ENCODE data around the gene DDX31.
"Not testable (repeated sequence)": the region's sequence is repeated elsewhere in the genome, so short reads cannot be mapped to it uniquely, and the experiment has no call there.

Gene DDX31

DNA sequence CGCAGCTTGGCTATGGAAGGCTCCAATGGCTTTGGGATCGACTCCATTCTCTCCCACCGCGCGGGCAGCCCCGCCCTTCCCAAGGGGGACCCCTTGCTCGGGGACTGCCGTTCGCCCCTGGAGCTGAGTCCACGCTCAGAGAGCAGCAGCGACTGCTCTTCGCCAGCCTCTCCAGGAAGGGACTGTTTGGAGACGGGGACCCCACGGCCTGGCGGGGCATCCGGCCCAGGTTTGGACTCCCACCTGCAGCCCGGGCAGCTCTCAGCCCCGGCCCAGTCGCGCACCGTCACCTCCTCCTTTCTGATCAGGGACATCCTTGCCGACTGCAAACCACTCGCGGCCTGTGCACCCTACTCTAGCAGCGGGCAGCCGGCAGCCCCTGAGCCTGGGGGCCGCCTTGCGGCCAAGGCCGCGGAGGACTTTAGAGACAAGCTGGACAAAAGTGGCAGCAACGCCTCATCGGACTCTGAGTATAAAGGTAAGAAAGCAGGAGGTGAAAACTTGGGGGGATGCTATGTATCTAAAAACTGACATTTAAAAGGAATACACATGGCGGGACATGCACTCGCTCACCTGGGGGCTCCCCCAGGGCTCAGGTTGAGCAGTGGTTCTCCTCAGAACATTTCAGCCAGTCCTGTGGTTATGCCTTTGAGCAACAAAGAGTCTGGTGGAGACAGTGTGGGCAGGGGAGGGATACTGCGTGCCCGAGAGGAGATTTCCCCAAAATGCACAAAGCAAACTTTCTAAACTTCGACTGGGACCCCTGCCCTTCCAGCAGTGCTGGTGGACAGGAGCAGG, 86.8 kb downstream of the DDX31 start:
- no peak for DNase-seq (ENCODE audit: low read depth in 1 of 2, low spot score in 1 of 2)

DNA sequence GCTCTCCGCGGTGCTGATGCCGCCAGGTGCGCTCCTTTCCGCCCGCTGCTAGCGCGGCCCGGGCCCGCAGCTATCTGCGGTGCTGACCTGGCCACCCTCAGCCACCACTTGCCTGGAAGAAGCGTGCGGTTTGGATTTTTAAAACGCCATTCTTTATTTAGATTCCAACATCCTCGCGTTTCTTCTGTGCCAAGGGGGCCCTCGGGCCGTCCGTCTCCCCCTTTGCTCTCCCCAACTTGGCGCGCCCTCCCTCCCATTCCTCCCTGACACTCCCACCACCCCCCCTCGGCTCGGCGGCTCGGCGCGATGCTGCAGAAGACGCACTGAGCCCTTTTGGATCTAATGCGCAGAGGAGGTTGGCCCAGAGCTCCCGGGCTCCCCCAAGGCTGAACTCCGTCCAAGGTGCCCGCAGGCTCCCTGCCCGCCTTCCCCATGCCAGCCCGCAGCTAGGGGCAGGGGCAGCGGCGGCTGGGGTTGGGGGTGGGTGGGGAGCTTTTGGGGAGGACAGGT, 87.5 kb downstream of the DDX31 start, which contains the start of gene BARHL1:
BARHL1 (plus strand) TSS at position 331 of the 510 bp plus-strand sequence. CDS start 192 bp downstream, outside the sequence.
- no peak for DNase-seq (ENCODE audit: low read depth in 1 of 2, low spot score in 1 of 2)

DNA sequence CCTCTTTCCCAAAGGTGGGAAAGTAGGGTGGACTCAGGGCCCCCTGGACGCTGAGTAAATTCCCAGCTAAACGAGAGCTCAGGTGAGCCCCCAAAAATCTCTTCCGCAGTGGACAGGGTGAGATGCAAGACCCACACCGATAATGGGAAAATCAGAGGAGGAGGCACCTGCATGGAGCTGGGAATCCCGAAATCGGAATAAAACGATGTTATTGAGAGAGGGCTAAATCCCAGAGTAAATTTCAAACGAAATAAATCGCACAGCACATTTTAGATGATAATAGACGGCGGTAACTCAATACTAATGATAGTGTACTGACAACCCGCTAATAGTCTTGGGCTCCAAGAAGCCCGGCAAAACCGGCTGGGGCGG, 90.4 kb downstream of the DDX31 start:
- DNase-seq (ENCODE audit: low read depth in 1 of 2, low spot score in 1 of 2), result no peak

DNA sequence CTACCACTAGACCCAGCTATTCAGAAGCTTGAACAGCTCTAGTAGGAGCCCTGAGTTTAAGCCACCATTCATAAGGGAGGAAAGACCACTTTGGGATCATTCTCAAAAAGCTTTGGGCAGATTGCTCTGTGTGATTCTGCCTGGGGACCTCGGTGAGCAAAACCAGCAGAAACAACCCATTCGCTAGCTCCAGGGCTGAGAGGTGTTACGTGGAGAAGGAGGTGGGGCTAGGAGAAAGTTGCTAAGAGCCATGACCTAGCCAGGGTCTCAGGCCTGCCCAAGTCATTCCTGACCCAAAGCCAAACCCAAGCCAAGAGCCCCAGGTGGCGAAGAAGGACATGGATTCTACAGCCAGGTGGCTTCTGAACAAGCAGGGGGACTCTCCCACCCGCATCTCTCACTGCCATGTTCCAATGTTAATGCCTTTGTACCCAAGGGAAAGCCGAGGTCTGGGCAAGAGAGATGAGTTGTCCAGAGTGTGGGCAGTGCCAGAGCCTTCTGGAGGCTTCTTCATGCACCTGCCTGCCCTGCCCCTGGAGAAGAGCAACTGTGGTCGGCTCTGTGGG, 91.3 kb downstream of the DDX31 start:
- no peak for DNase-seq (ENCODE audit: low read depth in 1 of 2, low spot score in 1 of 2)

DNA sequence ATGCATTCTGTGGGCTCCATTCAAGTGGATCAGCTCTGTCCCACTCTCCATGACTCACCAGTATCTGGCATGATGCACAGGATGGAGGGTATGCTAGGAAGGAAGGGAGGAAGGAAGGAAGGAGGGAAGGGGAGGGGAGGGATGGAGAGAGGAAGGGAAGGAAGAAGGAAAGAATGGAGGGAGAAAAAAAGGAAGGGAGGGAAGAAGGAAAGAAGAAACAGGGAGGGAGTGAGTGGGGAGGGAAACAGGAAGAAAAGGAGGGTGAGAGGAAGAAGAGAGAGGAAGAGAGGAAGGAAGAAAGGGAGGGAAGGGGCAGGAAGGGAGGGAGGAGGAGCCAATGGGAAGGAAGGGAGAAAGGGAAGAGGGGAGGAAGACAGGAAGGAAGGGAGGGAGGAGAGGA, 92.7 kb downstream of the DDX31 start:
- no peak for DNase-seq (ENCODE audit: low read depth in 1 of 2, low spot score in 1 of 2)

DNA sequence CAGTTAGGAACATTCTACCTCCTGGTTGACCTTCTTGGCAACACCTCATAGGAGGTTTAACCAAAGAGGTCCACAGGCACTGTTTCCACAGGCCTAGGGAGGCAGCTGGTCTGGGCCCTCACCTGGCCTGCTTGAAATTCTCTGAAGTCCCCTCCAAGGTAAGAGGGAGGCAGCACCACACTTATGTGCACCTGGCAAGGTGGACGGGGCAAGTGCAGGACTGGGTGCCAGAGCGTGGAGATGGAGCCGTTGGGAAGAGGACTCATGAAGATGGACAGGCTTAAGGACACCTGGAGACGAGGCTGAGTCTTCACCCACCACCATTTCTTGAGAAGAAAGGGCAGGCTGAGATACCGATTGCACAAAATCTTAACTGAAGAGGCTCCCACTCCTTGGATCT, 94.0 kb downstream of the DDX31 start:
- DNase-seq (ENCODE audit: low read depth in 1 of 2, low spot score in 1 of 2), result no peak

DNA sequence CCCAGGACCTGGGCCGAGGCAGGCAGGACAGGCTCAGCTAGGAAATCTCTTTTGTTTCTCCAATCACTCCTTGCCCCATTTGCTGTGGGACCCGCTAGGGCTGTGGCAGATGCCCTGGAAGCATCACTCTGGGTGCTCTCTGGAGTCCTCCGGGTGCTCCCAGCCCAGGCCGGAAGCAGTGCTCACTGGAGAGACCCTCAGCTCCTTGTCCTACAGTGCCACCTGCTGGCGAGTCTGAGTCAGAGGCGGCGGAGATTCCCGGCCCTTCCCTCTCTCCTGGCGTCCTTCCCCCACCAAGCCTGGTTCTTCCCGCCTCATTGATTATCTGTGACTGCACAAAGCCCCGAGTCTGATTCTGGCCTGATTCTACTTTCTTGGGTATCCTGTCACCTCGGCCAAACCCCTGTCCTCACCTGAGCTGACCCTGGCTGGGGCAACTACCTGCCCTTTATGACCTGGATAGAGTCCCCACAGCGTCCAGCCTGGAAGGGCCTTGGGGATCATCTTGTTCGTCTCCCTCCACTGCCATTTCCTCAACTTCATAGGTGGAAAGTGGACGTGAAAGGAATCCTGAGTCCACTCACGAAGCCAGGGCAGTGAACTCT, 94.7 kb downstream of the DDX31 start:
- peak in 1 of 2 donors; percentile 15 for DNase-seq (ENCODE audit: low read depth in 1 of 2, low spot score in 1 of 2)

DNA sequence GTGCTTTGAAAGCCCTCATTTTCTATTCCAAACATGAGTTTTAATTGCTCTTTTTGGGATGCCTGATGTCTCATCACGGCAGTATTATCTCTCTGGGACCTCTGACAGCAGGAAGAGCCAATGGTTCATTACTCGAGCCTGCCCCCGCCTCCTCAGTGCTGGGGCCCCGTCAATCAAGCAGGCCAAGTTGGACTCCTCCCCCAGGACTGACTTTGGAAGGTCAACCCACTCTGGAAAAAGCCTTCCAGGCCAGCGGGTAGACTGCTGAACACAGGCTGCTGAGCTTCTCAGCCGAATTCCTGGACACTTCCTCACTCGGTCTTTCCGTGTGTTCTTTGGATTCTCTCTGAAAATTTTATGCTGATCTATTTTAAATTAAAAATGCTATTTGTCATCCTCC, 96.9 kb downstream of the DDX31 start:
- no peak for DNase-seq (ENCODE audit: low read depth in 1 of 2, low spot score in 1 of 2)

DNA sequence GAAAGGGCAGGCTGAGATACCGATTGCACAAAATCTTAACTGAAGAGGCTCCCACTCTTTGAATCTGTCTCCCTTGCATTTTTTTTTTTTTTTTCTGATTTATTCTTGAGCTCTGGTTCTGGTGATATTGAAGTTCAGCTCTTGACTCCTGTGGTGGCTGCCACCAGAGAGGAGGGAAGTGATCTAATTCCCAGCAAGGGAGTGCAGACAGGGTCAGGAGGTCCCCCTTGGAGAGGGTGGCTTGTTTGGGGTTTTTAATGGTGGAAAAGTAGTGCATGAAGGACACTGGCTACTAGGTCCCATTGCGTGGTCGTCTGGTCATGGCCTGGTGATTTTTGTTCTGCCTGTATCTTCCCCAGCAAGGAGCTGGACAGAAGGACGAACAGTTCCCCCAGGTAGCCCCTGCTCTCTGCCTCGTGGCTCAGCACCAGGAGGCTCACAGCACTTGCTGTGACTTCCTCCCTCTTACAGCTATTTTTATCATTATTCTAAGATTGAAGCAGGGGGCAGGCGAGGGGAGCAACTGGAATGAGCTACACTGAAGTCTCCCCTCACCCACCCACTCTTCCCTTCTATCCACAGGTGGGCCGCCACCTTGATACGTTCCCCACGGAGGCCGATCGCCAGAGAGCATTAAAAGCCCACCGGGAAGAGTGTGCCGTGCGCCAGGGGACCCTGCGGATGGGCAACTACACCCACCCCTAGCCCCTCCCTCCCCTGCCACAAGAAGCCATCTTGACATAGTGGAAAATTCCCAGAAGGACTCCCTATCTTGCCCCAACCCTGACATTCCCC, 97.8 kb downstream of the DDX31 start:
- no peak for DNase-seq (ENCODE audit: low read depth in 1 of 2, low spot score in 1 of 2)

DNA sequence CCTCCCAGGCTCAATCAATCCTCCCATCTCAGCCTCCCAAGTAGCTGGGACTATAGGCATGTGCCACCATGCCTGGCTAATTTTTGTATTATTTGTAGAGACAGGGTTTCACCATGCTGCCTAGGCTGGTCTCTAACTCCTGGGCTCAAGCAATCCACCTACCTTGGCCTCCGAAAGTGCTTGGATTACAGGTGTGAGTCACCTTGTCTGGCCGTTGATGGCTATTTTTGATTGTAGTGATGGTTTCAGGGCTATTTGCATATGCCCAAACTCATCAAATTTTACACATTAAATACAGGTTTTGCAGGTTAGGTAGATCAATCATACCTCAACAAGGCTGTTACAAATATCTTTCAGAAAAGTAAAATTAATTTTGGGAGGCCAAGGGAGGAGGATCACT, 101.0 kb downstream of the DDX31 start:
- DNase-seq (ENCODE audit: low read depth in 1 of 2, low spot score in 1 of 2), result not testable (repeated sequence)

DNA sequence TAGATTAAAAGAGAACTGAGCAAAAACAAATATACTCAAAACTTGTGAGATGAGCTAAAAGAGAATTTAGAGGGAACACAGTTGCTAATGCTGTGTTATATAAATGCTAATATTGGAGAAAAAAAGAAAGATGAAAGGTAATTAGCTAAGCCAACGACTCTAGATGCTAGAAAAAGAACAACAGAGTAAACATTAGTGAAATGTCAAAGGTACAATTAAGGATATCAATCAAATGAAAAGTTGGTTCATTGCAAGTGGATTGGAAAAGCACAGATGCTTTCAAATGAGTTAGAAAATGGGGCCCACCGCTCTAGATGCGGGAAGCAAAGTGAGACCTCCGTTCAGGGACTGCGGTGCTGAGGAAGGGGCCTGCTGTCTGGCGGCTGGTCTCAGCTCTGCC, 105.3 kb downstream of the DDX31 start:
- DNase-seq (ENCODE audit: low read depth in 1 of 2, low spot score in 1 of 2), result no peak

DNA sequence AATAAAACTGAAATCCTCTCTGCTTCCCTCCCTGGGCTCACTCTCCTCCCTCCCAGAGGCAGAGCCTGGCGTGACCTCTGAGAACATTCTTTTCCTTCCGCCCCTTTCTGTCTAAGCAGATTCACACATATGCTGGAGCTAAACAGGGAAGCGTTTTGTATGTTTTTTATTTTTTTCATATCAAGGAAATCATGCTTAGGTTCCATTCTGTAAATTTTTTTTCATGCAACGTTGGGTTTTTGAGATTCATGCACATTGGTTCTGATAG, 107.5 kb downstream of the DDX31 start:
- no peak for DNase-seq (ENCODE audit: low read depth in 1 of 2, low spot score in 1 of 2)

DNA sequence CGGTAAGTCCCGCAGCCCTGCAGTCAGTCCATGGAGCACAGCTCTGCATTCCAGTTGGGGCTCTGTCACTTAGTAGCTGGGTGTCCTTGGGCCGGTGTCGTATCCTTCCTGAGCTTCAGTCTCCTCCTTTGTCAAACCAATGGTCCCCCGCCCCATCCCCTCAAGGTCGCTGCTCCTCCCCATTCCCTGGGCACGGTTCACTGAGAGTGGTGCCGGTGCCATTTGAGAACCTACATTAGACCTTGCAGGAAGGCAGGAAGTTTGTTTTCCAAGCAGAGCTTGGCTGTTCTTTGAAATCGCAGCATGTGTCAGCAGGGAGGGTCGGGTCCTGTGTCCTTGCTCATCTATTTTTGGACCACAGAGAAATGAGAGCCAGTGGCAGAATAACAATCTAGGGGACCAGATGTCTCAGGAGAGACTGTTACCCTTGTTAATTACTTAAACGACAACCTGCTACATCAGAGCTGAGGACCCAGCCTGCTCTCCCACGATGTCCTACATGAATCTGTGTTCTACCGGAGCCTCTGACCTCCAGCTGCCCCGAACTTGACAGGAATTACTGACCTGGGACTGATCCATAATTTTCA, 109.1 kb downstream of the DDX31 start:
- DNase-seq (ENCODE audit: low read depth in 1 of 2, low spot score in 1 of 2), result no peak

DNA sequence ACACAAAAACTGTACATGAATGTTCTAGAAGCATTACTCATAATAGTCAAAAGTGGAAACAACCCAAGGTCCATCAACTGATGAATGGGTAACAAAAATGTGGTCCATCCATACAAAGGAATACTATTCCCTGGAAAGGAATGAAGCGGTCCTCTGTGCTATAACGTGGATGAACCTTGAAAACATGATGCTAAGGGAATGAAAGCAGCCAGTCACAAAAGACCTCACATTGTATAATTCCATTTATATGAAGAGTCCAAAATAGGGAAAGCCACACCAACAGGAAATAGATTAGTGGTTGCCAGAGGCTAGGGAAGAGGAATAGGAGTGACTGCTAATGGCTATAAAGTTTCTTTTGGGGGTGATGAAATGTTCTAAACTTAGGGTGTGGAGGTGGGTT, 110.1 kb downstream of the DDX31 start:
- DNase-seq (ENCODE audit: low read depth in 1 of 2, low spot score in 1 of 2), result no peak

DNA sequence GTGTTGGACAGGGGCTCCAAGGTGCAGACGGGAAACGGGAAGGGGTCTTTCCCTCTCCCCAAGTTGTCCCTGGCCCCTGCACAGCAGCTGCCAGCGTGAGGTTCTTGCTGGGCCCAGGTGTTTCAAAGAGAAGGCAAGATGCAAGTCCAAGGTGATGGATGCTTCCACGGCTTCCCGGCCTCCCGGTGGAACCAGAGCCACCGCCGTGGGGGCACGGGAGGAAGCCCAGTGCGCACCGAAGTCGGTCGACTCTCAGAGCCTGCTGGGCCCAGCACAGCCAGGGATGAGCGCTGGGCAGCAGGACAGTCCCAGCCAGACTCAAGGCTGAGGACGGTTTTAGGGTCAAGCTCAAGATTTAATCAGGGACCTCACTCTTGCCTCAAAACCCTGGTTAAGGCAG, 112.6 kb downstream of the DDX31 start:
- no peak for DNase-seq (ENCODE audit: low read depth in 1 of 2, low spot score in 1 of 2)

DNA sequence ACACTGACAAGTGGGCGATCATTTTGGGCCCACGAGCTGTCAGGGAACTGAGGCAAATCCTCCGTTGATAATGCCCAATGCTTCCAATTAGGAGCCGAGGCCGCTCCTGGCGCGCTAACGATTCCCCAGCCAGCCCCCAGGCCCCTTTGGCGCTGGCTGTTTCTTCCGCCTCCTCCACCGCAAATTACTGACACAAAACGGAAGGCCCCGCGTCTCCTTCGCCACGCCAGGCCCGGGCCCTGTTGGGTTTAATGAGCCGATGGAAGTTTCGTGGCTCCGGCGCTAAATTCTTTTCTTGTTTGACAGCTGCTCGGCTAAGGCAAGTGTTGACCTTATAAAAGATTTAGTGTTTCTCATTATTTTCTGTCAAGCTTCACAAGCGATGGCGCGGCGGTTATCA, 113.1 kb downstream of the DDX31 start:
- DNase-seq (ENCODE audit: low read depth in 1 of 2, low spot score in 1 of 2), result no peak

DNA sequence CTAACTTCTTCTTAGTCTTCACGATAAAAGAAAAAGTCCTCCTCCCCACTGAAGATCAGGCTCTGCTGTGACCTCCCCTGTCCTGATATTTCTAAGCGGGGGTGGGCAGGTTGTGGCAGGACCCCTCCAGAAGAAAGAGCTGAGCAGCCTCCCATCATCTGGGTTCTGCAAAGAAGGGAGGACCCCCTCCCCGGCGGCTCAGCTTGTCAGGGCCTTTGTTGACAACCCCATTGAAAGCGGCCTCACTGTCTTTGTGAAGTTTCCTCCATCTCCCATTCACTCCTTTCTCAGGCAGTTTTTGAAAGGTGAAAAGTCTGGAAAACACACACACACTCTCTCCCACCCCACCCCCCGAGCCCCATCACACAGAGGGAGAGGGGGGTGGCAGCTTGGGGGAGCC, 113.5 kb downstream of the DDX31 start:
- DNase-seq (ENCODE audit: low read depth in 1 of 2, low spot score in 1 of 2), result no peak

DNA sequence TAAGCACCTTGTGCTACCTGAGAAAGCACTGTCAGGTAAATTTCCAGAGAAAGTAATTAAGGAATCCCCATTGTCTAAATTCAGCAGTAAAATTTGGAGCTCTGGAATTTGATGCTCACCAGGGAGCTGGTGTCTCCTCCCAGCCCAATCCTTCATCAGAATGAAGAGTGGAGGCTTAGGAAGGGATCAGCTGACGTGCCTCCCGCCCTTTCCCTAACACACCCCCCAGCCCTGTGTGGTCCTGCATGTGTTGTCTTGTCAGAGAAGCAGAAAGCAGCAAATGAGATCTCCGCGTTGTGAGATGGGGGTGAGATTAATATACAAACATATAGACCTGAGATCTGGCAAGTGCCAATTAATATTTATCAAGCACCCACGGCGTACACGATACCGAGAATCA, 114.3 kb downstream of the DDX31 start:
- DNase-seq (ENCODE audit: low read depth in 1 of 2, low spot score in 1 of 2), result no peak

DNA sequence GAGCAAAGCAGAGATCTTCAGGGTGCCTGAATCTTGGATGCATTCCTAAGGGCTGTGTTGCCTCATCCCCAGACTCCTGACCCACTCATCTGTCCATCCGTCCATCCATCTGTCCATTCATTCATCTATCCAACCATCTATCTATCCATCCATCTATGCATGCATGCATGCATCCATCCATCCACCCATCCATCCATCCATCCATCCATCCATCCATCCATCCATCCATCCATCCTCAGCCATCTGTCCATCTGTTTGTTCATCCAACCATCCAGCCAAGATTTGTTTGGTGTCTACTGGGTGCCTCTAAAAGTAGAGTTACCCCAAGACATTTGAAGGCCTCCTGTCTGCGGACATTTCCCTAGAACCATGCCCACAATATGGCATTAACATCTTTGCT, 115.0 kb downstream of the DDX31 start:
- DNase-seq (ENCODE audit: low read depth in 1 of 2, low spot score in 1 of 2), result no peak

DNA sequence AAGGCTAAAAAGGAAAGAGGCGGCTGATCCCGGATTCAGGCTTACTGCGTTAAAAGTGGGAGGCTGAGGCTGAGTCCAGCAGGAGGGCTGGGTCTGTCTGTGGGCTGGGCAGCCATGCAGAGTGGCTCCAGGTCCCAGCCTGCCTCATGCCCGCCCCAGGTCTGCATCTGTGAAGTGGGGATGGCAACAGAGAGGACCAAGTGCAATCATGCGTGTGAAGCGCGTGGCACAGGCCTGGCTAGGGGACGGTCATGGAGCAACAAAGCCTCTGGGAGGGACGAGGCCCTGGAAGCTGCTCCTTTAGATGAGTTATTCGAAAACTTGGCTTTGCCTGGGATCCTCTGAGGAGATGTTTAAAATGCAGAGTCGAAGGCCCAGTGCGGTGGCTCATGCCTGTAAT, 117.7 kb downstream of the DDX31 start:
- no peak for DNase-seq (ENCODE audit: low read depth in 1 of 2, low spot score in 1 of 2)

DNA sequence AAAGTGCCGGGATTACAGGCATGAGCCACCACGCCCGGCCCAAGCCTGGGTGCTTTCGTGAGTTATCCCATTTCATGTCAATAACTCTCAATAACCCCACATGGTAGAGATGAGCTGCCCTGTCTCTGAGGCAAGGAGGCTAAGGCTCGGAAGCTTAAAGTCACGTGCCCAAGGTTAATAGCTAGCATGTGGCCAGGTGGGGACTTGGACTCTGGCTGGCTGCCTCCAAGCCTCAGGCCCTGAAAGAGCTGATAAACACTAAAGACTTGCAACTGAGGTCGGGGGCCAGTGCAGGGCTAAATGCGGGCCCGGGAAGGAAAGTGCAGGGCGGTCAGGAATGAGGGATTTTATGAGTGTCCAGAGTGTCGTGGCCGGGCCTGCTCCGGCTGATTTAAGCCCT, 118.2 kb downstream of the DDX31 start:
- no peak for DNase-seq (ENCODE audit: low read depth in 1 of 2, low spot score in 1 of 2)
